Measurements from ENCODE around the gene C17orf100. TPM values are rescaled to one million over a fixed set of nuclear protein-coding genes. Genes with fewer than 3 reads are reported as not detected.

C17orf100 gene
- polyA plus RNA-seq, 2 of the 4 experiments (the other 2 are of a cell fraction) = 3.1 to 4.1 TPM

GRCh38 chr17:6643451-6644125, 8.0 kb upstream of the C17orf100 start:
- no peak overlapping the region for H3K4me3 ChIP-seq
- POLR2A ChIA-PET = interaction anchor here (0.6 kb wide), 1 partner anchor 39 kb away, joined by 6 read pairs; no protein-coding TSS in a partner anchor
- 96% methylated on average over 5 of the region's 5 CpGs for WGBS (ENCODE audit: missing lambda C conversion rate)
- H3K4me2 ChIP-seq = no peak overlapping the region
- H3K27ac ChIP-seq = no peak overlapping the region
- DNase-seq (ENCODE audit: low read depth in 1 of 2, low spot score in 1 of 2) (no peak), FAIRE-seq (no peak), ATAC-seq (no peak)
- H3K9me3 ChIP-seq = no peaks in the 10 kb centered on the region
- TF ChIP-seq HOXA7 (CRISPR knock-in tag; IDR thresholded peaks at IDR 0.05) = peak; percentile 30; the same call in 1 of the 2 replicates
- TF ChIP-seq MYC (IDR thresholded peaks at IDR 0.05; ENCODE audit: borderline replicate concordance, low read length) = no peak
- H3K4me1 ChIP-seq = peaks cover 21% of the 10 kb centered on the region
- CTCF ChIA-PET = interaction anchor here (0.6 to 5.8 kb wide), 4 partner anchors 23 to 173 kb away, joined by 3 to 42 read pairs (median 4); no protein-coding TSS in a partner anchor

GRCh38 chr17:6648181-6648580, 3.4 kb upstream of the C17orf100 start:
- ChIA-PET CTCF (interaction anchor here (0.6 to 3.5 kb wide), 18 partner anchors 9 to 375 kb away, joined by 3 to 36 read pairs (median 4); partner anchors contain the start of gene KIAA0753), POLR2A (interaction anchor here (0.5 kb wide), 1 partner anchor 205 kb away, joined by 3 read pairs; no protein-coding TSS in a partner anchor)
- Histone ChIP-seq H3K4me1 (peaks cover 19% of the 10 kb centered on the region; the same call in 2 of the 3 replicates), H3K9me3 (no peaks in the 10 kb centered on the region), H3K4me3 (no peak overlapping the region), H3K4me2 (no peak overlapping the region), H3K27ac (no peak overlapping the region)
- ATAC-seq (peak; percentile 45 to 54; a peak in 4 of 6 replicates), FAIRE-seq (peak; percentile 28), DNase-seq (ENCODE audit: low read depth in 1 of 2, low spot score in 1 of 2) (peak; percentile 60 to 76)
- peak; percentile 68 to 76 for TF ChIP-seq RAD21 (conservative IDR thresholded peaks at IDR 0.05 in 1 of 2, IDR thresholded peaks at IDR 0.05 in 1 of 2)
- TF ChIP-seq SMC3 (IDR thresholded peaks at IDR 0.05) = peak; percentile 42; the same call in 2 of the 3 replicates
- TF ChIP-seq, protein P1, sequence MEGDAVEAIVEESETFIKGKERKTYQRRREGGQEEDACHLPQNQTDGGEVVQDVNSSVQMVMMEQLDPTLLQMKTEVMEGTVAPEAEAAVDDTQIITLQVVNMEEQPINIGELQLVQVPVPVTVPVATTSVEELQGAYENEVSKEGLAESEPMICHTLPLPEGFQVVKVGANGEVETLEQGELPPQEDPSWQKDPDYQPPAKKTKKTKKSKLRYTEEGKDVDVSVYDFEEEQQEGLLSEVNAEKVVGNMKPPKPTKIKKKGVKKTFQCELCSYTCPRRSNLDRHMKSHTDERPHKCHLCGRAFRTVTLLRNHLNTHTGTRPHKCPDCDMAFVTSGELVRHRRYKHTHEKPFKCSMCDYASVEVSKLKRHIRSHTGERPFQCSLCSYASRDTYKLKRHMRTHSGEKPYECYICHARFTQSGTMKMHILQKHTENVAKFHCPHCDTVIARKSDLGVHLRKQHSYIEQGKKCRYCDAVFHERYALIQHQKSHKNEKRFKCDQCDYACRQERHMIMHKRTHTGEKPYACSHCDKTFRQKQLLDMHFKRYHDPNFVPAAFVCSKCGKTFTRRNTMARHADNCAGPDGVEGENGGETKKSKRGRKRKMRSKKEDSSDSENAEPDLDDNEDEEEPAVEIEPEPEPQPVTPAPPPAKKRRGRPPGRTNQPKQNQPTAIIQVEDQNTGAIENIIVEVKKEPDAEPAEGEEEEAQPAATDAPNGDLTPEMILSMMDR (IDR thresholded peaks at IDR 0.05) = peak; percentile 61
- TF ChIP-seq RARB (CRISPR knock-in tag; IDR thresholded peaks at IDR 0.05) = no peak

GRCh38 chr17:6651919-6652452, 424 bp downstream of the C17orf100 start:
- Histone ChIP-seq H3K9me3 (no peaks in the 10 kb centered on the region), H3K4me1 (peaks cover 23% of the 10 kb centered on the region; the same call in 2 of the 3 replicates), H3K27ac (peak overlapping the region; percentile 82 to 88), H3K4me2 (peak overlapping the region; percentile 92), H3K4me3 (peak overlapping the region; percentile 87)
- WGBS (ENCODE audit: missing lambda C conversion rate) = 60% methylated on average over 22 of the region's 47 CpGs
- DNase-seq (ENCODE audit: low read depth in 1 of 2, low spot score in 1 of 2) = no peak
- peak; percentile 2; a peak in 4 of 6 replicates for ATAC-seq
- ChIA-PET POLR2A (interaction anchor here (1.4 to 1.8 kb wide), 2 partner anchors 11 to 383 kb away, joined by 3 to 12 read pairs; partner anchors contain the start of genes KIAA0753, SLC16A13 and TXNDC17), CTCF (interaction anchor here (1.2 to 1.3 kb wide), 2 partner anchors 180 to 370 kb away, joined by 4 read pairs; no protein-coding TSS in a partner anchor)
- no peak for FAIRE-seq
- no peak for TF ChIP-seq ZC3H11A (IDR thresholded peaks at IDR 0.05)
- TF ChIP-seq CBX2 (IDR thresholded peaks at IDR 0.05; ENCODE audit: borderline replicate concordance, low read depth) = no peak
- TF ChIP-seq CEBPB (IDR thresholded peaks at IDR 0.05) = no peak
- TF ChIP-seq EP300 (IDR thresholded peaks at IDR 0.05) = no peak
- TF ChIP-seq, protein P2, sequence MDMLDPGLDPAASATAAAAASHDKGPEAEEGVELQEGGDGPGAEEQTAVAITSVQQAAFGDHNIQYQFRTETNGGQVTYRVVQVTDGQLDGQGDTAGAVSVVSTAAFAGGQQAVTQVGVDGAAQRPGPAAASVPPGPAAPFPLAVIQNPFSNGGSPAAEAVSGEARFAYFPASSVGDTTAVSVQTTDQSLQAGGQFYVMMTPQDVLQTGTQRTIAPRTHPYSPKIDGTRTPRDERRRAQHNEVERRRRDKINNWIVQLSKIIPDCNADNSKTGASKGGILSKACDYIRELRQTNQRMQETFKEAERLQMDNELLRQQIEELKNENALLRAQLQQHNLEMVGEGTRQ (IDR thresholded peaks at IDR 0.05) = peak; percentile 26; the same call in 1 of the 2 replicates
- peak; percentile 16; the same call in 1 of the 2 replicates for TF ChIP-seq HOXB13 (CRISPR knock-in tag; IDR thresholded peaks at IDR 0.05; ENCODE audit: low read depth)
- TF ChIP-seq ZSCAN20 (CRISPR knock-in tag; IDR thresholded peaks at IDR 0.05) = no peak
- no peak for TF ChIP-seq HES2 (IDR thresholded peaks at IDR 0.05)
- TF ChIP-seq JUN (IDR thresholded peaks at IDR 0.05) = peak in 1 of 2 experiments; percentile 15; a peak in 2 of 5 replicates
- no peak for TF ChIP-seq TP53 (CRISPR knock-in tag; IDR thresholded peaks at IDR 0.05)
- no peak for TF ChIP-seq BCL3 (IDR thresholded peaks at IDR 0.05)
- no peak for TF ChIP-seq NPAS2 (CRISPR knock-in tag; IDR thresholded peaks at IDR 0.05; ENCODE audit: borderline replicate concordance)
- TF ChIP-seq GATA3 (IDR thresholded peaks at IDR 0.05; ENCODE audit: borderline replicate concordance) = no peak
- TF ChIP-seq MAX (IDR thresholded peaks at IDR 0.05) = peak; percentile 98
- TF ChIP-seq POLR2A (IDR thresholded peaks at IDR 0.05; ENCODE audit: low read length) = no peak
- no peak for TF ChIP-seq HEYL (CRISPR knock-in tag; IDR thresholded peaks at IDR 0.05)
- TF ChIP-seq TFCP2L1 (CRISPR knock-in tag; IDR thresholded peaks at IDR 0.05) = no peak; the same call in 1 of the 2 replicates
- no peak for TF ChIP-seq FOSB (CRISPR knock-in tag; IDR thresholded peaks at IDR 0.05)
- TF ChIP-seq PHF8 (IDR thresholded peaks at IDR 0.05; ENCODE audit: borderline replicate concordance, low read depth) = peak; percentile 41; the same call in 1 of the 2 replicates
- no peak for TF ChIP-seq RAD21 (conservative IDR thresholded peaks at IDR 0.05 in 1 of 2, IDR thresholded peaks at IDR 0.05 in 1 of 2)
- no peak for TF ChIP-seq FOXS1 (CRISPR knock-in tag; IDR thresholded peaks at IDR 0.05)
- no peak for TF ChIP-seq ESRRA (IDR thresholded peaks at IDR 0.05; ENCODE audit: borderline replicate concordance, low read length)
- no peak for TF ChIP-seq HDAC2 (IDR thresholded peaks at IDR 0.05)
